NAMALWA (cell line): ENCODE measurements around the gene SCYL2.
"Not testable (repeated sequence)": the region's sequence is repeated elsewhere in the genome, so short reads cannot be mapped to it uniquely, and the experiment has no call there.

Source experiments
- DNase-seq: peaks from one replicate; pipeline ENCODE4 v3.0.0-alpha.2; 2015; ENCODE audit warnings: low spot score

The SCYL2 gene

DNA sequence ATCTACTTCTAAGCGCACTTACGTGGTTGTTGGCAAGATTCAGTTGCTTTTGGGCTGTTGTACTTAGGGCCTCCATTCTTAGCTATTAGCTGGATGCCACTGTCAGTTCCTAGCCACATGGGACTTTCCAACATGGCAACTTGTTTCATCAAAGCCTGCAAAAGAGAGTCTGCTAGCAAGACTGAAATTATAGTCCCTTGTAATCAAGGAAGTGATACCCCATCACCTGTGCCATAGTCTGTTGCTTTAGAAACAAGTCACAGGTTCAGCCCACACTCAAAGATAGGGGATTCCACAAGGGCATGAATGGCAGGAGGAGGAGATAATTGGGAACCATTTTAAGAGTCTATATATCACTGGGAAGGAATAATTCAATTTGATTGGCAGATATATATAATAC is 62.8 kb downstream of the SCYL2 start:
- DNase-seq: no peak

DNA sequence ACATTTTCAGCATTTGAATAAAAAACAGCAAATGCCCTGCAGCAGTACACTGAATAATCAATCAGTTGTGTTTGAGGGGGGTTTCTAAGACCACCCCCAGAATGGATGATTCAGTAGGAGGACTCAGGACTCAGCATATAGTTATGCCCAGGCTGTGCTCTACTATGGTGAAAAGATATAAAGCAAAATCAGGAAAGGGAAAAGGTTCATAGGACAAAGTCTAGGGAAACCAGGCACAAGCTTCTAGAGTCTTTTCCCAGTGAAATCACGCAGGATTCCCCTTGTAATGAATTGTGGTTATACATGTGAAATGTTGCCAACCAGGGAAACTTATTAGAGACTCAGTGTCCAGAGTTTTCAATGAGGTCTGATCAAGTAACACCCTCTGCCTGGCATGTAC is 64.9 kb downstream of the SCYL2 start:
- no peak for DNase-seq

DNA sequence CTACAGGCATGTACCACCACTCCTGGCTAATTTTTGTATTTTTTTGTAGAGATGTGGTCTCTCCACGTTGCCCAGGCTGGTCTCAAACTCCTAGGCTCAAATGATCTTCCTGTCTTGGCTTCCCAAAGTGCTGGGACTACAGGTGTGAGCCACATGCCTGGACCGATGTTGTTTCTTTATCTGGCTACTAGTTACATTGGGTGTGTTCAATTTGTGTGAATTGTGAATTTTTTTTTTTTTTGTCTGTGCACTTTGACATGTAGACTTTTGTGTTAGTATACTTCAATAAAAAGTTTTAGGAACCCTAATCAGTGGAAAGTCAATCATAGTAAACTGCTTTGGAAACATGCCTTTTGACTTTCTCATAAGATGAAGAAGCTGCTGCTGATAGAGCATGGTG is 65.9 kb downstream of the SCYL2 start:
- DNase-seq: no peak

DNA sequence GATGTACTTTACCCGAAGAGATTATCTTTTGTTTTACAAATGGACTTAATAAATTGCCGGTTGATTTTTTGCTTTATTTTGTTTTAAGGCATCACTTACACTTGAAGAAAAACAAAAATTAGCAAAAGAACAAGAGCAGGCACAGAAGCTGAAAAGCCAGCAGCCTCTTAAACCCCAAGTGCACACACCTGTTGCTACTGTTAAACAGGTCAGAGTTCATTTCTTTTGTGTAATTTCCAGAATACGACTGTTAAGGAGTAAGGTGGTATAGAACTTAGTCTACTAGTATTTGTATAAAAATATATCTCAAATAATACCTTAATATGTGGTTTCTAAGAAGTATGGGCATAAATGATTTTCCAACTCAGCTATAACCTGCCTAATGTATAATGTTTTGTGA is 70.3 kb downstream of the SCYL2 start:
- no peak for DNase-seq

DNA sequence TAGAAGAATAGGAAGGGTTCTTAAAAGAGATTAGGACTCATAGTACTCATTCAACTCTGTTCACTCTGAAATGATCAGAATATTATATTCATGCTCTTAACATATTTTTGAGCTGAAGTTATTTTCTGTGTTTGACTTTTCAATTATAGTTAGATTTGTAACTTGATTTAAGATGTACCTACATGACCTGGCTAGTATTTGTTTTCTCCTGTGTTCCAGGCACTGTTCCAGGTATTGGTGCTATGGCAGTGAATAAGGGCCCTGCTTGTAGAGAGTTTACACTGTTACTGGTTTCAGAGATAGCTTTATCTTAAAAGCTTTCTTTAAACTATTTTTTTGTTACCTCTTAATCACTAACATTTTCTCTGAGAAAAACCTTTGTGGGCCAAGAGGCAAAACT is 70.8 kb downstream of the SCYL2 start:
- no peak for DNase-seq

DNA sequence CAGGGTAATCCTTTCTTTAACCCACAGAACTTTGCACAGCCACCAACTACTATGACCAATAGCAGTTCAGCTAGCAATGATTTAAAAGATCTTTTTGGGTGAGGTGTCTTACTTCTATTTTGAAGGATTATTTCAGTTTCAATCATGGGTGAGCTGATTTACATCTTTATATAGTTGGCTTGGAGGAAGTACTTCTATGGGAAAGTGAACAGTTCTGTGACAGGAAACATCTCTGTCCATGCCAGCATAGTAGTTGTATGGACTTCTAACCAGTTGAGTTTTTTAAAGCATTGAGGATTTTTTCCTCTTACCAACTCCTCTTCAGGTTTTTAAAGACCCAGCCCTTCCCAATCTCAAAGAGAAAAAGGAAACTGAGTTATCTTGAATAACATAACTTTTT is 72.1 kb downstream of the SCYL2 start:
- no peak for DNase-seq

DNA sequence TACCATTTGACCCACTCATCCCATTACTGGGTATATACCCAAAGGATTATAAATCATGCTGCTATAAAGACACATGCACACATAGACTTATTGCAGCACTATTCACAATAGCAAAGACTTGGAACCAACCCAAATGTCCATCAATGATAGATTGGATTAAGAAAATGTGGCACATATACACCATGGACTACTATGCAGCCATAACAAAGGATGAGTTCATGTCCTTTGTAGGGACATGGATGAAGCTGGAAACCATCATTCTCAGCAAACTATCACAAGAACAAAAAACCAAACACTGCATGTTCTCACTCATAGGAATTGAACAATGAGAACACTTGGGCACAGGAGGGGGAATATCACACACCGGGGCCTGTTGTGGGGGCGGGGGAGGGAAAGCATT is 75.9 kb downstream of the SCYL2 start:
- not testable (repeated sequence) for DNase-seq

DNA sequence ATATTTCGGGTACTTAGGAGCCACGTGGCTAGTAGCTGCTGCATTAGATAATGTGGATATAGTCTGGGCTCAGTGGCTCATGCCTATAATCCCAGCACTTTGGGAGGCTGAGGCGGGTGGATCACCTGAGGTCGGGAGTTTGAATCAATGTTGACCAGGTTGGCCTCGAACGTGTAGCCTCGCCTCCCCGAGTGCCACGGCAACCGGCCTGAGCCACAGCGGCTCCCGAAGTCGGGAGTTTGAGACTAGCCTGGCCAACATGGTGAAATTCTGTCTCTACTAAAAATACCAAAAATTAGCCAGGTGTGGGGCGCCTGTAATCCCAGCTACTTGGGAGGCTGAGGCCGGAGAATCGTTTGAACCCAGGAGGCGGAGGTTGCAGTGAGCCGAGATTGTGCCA is 77.4 kb downstream of the SCYL2 start:
- not testable (repeated sequence) for DNase-seq

DNA sequence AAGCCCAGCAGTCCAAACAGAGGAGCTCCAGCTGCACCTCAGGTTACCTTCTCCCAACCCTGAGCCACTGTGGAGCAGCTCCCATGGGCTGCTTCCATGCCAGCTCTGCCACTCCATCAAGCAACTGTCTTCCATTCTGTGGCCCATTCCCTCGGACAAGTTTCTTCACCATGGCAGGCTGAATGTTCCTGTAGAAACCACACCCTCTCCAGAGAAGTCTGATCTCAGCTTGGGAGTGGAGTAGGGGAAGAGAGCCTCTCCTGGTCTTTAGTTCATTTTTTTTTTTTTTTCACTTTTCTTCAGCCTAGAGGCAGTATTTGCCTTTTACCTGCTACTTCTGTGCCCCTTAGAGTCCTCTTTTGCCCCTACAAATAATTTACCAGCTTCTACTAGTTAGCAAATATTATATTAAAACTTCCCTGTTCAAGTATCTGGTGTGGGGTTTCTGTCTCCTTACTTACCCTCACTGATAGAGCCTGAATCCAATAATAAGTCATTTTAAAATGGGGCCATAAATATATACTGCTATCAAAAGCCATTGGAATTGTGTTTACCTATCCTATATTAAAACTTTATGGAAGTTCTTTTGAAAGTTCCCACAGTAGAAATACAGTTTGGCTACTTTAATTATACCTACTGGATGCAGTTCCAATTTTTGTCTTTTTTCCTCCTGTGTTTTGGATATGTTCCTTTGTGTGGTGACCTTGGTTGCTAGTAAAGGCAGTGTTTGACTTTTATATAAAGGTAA is 78.2 kb downstream of the SCYL2 start:
- DNase-seq: no peak

DNA sequence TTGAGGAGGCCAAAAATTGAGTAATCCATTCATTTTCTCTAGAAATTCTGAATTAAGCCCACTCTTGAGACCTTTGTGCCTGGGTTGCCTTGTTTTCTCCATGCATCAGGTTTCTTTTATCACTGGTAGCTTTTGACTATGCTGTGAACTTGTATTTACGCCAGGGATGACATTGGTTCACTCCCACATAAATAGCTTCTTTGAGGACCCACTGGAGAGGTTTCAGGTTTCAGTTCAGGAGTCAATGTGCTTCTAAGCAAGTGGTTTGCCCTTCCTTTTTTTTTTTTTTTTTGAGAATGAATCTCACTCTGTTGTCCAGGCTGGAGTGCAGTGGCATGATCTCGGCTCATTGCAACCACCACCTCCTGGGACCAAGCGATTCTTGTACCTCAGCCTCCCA is 79.7 kb downstream of the SCYL2 start:
- no peak for DNase-seq

DNA sequence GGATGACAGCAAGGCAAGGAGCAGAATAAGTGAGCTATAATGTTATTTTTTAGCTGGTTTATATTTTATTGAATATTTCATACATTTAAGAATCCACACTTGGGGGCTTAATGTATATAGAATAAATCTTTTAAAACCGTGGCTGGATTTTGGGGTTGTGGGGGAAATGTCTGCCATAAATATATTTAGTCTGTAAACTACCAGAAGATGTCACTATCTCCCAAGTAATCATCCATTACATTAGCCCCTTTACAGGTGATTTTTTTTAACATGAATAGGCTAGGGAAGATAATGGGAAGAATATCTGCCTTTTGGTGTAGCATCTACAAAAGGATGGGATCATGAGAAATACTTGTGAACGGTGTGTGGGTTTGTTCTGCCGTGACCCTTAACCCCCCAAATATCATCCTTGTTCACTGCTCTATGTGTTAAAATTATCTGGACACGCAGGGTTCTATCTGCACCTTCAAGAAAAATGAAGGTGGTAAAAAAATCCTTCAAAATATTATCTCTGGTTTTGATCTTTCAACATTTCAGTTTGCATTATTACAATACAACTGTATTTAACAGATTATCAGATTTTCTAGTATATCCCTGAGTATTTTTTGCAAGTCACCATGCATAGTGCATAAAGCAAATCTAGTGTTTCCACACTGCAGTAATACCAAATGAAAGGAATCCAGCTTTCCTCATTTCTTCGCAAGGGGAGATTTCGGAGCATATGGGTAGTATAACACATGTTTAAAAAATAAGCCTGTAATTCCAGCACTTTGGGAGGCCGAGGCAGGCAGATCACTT is 81.9 kb downstream of the SCYL2 start:
- DNase-seq: peak; percentile 45

DNA sequence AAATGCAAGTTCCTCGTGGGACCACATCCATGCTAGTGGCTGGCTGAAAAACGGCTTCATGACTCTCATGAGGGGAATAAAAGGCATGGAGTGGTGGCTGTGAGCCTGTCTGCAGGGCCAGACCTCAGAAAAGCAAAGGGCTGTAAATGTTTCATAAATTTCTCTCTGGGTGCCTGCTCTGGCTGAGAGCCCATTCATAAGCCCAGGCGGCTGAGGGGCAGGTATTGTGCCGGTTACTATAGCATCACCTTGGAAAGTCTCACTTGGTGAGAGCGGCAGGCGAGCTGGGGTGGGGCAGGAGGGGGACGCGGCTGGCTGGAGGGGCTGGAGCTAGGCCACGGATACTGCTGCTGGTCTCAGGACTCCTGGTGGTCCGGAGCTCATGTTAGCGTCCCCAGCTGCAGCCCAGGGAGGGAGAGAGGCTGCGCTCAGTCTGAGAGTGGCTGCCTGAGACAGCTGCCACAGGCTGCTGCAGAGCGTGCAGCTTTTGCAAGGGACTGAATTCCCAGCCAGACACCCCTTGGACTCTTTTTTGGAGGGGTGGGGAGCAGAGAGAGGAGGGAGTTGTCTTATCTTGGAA is 89.8 kb downstream of the SCYL2 start, which contains the start of gene SLC17A8:
TSS of gene SLC17A8 (plus strand) at position 431 of the 580 bp plus-strand sequence. CDS start 318 bp downstream, outside the sequence.
- DNase-seq: no peak

DNA sequence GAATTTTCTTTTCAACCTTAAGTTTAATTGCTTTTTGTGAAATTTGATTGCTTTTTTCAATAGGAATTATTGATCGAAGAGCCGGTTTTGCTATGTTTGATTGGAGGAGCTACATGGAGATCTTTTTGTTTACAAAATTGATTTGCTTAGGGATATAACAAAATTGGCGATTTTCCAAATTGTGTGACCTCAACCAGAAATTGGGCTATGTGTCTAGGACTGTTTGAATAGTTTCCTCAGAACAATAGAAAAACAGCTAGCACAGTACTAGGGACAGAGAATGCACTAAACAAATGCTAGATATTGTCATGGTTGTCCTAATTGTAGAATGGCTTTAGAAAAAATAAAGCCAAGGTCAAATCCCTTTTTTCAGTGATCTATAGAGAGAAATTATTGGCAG is 92.3 kb downstream of the SCYL2 start:
- DNase-seq: no peak

DNA sequence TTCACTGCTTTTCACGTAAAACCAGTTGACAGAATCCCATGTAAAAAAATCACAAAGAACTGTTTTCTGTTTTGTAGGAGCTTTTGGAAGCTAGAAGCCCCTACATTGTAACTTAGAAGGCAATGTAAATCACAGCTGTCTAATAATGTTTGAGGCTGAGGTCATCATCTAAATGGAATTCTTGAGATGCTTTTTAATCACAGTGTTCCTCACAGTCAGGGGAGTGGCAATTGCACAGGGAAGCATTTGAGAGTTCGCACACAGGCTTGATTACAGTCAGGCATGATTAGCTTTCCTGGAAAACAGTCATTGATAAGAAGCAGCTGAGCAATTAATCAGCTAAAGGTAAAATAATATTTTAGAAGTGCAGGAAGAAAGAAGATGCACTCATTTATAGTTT is 92.8 kb downstream of the SCYL2 start:
- no peak for DNase-seq

DNA sequence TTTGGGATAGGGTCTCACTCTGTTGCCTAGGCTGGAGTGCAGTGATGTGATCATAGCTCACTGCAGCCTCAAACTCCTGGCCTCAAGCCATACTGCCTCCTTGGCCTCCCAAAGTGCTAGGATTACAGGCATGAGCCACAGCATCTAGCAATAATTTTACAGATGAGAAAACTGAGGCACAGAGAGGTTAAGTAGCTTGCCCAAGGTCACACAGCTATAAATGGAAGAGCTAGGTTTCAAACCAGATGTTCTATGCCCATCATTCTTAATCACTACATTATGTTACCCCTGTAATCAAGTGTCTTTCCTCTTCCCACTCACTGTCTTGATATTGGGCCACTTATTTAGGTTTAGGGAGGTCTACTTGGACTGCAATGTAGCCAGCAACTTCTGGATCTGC is 93.5 kb downstream of the SCYL2 start:
- no peak for DNase-seq

DNA sequence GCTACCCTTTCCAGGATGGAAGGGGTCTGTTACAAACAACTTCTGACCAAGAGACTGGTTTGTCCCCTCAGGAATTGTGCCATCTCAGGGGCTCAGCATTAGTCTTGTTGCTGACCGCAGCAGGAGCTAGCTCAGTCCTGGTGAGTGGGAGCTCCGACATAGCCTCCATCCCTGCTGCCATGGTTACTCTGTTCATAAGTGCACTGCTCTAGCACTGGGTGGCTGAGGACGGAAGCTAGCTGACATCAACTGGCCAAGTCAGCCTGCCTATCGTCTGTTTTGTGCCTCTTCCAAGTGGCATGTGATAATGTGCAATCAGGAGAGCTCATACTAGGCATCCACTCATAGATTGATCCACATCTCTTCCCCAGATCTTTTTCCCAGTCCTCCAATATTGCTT is 97.3 kb downstream of the SCYL2 start:
- DNase-seq: no peak

DNA sequence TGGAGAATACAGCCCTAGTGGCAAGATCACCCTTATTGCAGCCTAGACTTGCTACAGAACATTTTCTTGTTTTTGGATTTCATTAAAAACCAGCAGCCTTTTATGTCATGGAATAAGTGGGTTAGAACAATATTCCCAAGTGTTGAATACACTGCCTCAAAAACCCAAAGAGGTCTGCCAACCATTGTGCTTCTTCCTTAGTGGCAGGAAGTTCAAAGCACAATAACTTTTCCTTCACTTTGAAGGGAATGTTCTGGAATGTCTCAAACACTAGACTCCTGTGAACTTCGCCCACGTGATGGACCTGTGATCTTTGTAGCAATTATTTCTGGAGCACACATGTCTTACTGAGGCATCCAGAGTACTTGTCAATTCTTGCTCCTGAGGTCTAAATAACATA is 98.4 kb downstream of the SCYL2 start:
- no peak for DNase-seq

DNA sequence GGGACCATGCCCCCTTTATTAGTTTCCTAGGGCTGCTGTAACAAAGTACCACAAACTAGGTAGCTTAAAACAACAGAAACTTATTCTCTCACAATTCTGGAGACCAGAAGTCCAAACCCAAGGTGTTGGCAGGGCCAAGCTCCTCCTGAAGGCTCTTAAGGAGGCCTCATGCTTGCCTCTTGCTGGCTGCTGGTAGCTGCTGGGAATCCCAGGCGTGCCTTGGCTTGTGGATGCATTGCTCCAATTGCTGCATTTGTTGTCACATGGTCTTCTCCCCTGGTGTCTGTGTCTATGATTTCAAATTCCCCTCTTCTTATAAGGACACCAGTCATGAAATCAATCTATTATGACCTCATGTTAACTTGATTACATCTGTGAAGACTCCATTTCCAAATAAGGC is 101.1 kb downstream of the SCYL2 start:
- no peak for DNase-seq

DNA sequence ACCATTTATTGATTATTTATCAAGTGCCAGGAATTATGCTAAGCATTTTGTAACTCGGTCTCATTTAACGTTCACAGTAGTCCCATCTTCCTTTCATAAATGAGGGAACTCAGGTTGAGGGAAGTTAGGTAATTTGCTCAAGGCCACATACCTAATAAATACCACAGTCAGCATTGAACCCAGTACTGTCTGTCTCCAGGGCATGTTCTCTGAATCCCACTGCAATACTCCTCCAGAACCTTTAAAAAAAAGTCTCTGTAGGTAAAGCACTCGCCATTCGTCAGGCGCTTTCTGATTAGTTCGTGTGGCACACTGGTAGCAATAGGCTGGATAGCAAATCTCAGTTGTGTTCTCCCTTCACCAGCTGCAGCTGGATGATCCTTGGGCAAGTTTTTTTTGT is 104.2 kb downstream of the SCYL2 start:
- DNase-seq: no peak

DNA sequence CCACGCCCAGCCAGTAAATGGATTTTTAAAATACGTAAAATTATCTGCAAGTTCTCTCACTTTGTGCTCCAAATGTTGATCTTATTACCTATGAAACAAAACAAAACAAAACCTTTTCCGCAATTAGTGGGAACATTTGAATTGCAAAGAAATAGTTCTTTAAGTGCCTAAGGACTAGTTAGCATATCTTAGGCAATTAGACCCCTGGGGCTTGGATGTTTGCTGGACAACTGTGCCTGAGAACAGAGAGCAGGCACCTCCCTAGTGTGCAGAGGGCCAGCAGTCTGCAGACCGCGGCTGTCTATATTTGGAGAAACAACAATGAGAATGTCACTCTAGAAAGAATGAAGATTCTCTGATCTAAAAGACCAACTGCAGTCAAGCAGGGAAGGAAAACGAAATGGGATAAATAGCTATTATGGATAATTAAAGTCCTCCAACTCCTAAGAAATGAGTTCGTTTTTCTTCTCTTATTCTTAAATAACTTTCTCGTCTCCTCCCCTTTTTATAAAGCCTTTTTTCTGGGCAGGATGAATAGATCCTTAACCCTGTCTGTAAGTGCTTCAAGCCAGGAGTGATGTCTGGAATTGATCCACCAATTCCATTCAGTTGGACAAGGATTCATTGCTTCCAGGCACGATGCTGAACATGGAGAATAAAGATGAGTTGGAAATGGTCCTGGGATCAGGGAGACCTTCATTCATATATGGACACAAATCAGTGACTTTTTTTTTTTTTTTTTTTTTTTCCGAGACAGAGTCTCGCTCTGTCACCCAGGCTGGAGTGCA is 106.1 kb downstream of the SCYL2 start:
- DNase-seq: no peak

DNA sequence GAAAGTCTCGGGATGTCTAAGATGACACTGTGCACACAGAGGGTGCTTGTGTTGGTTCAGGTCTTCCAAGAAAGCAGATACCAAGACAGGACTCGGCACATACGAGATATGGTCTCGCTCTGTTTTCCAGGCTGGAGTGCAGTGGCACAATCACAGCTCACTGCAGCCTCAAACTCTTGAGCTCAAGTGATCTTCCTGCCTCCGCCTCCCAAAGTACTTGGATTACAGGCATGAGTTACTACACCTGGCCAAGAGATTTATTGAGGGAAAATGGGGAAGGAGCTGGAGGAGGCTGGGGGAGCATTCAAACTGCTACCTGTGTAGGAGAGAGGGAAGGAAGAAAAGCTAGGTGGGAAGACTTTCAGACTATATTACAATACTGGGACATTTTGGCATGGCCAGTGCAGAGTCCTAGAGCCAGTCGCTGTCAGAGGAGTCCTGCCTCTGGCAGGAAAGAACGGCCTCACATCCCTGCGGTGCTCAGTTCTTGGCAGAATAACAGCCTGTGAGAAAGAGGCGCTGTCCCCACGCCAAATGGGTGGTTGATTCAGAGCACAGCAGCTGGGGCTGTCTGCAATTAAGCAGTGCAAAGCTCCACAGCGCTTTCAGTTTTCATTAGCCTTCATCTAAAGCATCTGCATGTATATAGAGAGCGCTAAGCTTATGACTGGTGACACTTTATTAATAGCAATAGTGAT is 108.2 kb downstream of the SCYL2 start:
- DNase-seq: no peak

DNA sequence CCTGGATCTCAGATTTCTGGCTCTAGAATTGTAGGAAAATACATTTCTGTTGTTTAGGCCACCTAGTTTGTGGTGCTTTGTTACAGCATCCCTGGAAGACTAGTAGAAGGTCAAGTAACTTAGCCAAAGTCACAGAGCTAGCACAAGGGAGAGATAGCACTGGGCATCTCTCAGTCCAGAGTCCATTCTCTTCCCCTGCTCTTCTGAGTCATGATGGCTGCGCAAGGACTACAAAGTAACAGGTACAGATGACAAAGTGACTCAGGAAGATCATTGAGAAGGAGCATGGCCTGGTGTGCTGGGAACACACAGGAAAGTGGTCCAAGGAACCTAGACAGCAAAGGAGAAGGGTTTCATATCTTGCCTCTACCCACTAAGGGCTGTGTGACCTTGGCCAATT is 109.2 kb downstream of the SCYL2 start:
- no peak for DNase-seq
